Activated CD4-positive, alpha-beta T cell treated with anti-CD3 and anti-CD28 coated beads, Interleukin-2, amount 10 ng/mL, durations not matched to agents 24 days and 14 days (primary cell): ENCODE results near the gene MEGF11. TPM values are rescaled to one million over a fixed set of nuclear protein-coding genes. Genes with fewer than 3 reads are reported as not detected.

Experiments
- DNase-seq: peaks from one replicate; pipeline ENCODE4 v3.0.0; 2022
- H3K27ac Mint-ChIP-seq: one replicate; pipeline ENCODE4 v1.8.0; 2022; ENCODE audit warnings: mild to moderate bottlenecking, mixed read lengths
- H3K27me3 Mint-ChIP-seq: one replicate; pipeline ENCODE4 v1.8.0; 2022; ENCODE audit warnings: mixed read lengths
- H3K36me3 Mint-ChIP-seq: one replicate; pipeline ENCODE4 v1.8.0; 2022; ENCODE audit warnings: low read depth, mild to moderate bottlenecking, mixed read lengths
- H3K4me1 Mint-ChIP-seq: one replicate; pipeline ENCODE4 v1.8.0; 2021; ENCODE audit warnings: mixed read lengths
- H3K4me3 Mint-ChIP-seq: one replicate; pipeline ENCODE4 v1.8.0; 2022; ENCODE audit warnings: mild to moderate bottlenecking, moderate library complexity, mixed read lengths
- H3K9me3 Mint-ChIP-seq: one replicate; pipeline ENCODE4 v1.8.0; 2021; ENCODE audit warnings: mixed read lengths
- intact Hi-C: fragments of 100-400 bp; cut with micrococcal nuclease; formaldehyde crosslinking; loops from one replicate; pipeline ENCODE4 v1.15.1; 2023
- total RNA-seq: library from RNA; stranded (reverse); gene quantifications from 2 replicates; pipeline ENCODE4 v1.2.3, GENCODE V29; 2022

The MEGF11 gene
- total RNA-seq, 1 donor from 2014 or later, result not detected

DNA sequence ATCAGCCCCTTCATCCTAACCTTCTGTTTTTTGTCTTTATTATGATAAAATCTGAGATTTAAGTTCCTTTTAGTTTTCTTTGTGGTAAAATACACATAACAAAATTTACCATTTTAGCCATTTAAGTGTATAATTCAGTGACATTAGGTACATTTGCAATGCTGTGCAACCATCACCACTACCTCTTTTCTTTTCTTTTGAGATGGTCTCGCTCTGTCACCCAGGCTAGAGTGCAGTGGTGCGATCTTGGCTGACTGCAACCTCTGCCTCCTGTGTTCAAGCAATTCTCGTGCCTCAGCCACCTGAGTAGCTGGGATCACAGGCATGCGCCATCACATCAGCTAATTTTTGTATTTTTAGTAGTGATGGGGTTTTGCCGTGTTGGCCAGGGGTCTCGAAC is 390.4 kb downstream of the MEGF11 start:
- Mint-ChIP-seq H3K4me3 (no peak overlapping the region), H3K9me3 (no peaks in the 10 kb centered on the region), H3K36me3 (no peaks in the 10 kb centered on the region), H3K27ac (no peak overlapping the region), H3K27me3 (peaks cover 7% of the 10 kb centered on the region), H3K4me1 (peaks cover 7% of the 10 kb centered on the region)
- intact Hi-C loops, result loop anchor here (10.0 kb wide), 2 partner anchors 222 to 432 kb away; partner anchors contain the start of gene DIS3L
- no peak for DNase-seq

GRCh38 chr15:65862682-65863081 is 390.9 kb downstream of the MEGF11 start:
- peaks cover 9% of the 10 kb centered on the region for H3K4me1 Mint-ChIP-seq
- no peak overlapping the region for H3K27ac Mint-ChIP-seq
- no peaks in the 10 kb centered on the region for H3K36me3 Mint-ChIP-seq
- DNase-seq, result peak; percentile 90
- no peaks in the 10 kb centered on the region for H3K9me3 Mint-ChIP-seq
- H3K4me3 Mint-ChIP-seq, result no peak overlapping the region
- peaks cover 7% of the 10 kb centered on the region for H3K27me3 Mint-ChIP-seq
- intact Hi-C loops, result loop anchor here (10.0 kb wide), 2 partner anchors 222 to 432 kb away; partner anchors contain the start of gene DIS3L

DNA sequence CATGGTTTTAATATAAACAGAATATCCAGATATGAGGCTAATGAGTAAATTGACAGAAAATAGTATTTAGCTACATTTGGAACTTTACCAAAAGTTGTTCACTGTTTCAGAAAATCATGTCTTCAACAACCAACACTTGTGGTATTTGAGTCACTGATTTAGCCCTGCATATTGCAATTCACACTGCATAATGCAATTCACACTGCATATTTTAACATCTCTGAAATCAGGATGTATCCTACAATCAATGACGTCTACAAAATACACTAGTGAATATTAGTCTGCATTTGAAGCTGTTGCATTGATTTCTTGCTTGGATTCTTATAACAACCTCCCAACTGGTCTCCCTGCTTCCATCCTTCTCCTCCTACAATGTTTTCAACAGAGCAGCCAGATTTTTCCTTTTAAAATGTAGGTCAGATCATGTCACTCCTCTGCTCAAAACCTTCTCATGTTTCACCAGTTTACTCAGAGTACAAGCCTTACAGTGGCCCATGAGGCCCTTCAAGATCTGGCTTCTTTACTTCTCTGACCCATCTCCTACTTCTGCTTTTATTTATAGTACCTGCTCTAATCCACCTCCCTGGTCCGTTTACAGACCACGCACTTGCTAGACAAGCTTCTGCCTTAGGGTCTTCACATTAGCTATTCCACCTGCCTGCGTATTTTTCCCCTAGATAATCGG is 395.7 kb downstream of the MEGF11 start:
- Mint-ChIP-seq H3K4me3 (no peak overlapping the region), H3K27me3 (peaks cover 9% of the 10 kb centered on the region), H3K9me3 (no peaks in the 10 kb centered on the region), H3K27ac (no peak overlapping the region), H3K36me3 (no peaks in the 10 kb centered on the region), H3K4me1 (peaks cover 11% of the 10 kb centered on the region)
- intact Hi-C loops, result loop anchor here (1.0 kb wide), 1 partner anchor 220 kb away; no protein-coding TSS in a partner anchor
- DNase-seq, result no peak

- Mint-ChIP-seq H3K4me1 (peaks cover 6% of the 10 kb centered on the region), H3K9me3 (no peaks in the 10 kb centered on the region), H3K36me3 (no peaks in the 10 kb centered on the region), H3K4me3 (no peak overlapping the region), H3K27ac (peak overlapping the region; percentile 44), H3K27me3 (peaks cover 9% of the 10 kb centered on the region)
- intact Hi-C loops, result loop anchor here (1.0 kb wide), 1 partner anchor 219 kb away; no protein-coding TSS in a partner anchor
- peak; percentile 95 for DNase-seq
Observed at GRCh38 chr15:65856821-65857455, 396.6 kb downstream of the MEGF11 start.

DNA sequence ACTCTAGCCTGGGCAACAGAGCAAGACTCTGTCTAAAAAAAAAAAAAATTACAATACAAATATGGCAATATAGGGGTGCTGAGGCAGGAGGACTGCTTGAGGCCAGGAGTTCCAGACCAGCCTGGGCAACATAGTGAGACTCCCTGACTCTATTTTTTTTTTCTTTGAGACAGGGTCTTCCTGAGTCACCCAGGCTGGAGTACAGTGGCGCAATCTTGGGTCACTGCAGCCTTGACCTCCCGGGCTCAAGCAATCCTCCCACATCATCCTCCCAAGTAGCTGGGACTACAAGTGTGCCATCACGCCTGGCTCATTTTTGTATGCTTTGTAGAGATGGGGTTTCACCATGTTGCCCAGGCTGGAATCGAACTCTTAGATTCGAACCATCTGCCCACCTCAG is 401.6 kb downstream of the MEGF11 start:
- H3K4me3 Mint-ChIP-seq, result no peak overlapping the region
- intact Hi-C loops, result no loop called here
- DNase-seq, result no peak
- peaks cover 1% of the 10 kb centered on the region for H3K4me1 Mint-ChIP-seq
- no peaks in the 10 kb centered on the region for H3K36me3 Mint-ChIP-seq
- H3K9me3 Mint-ChIP-seq, result no peaks in the 10 kb centered on the region
- peaks cover 6% of the 10 kb centered on the region for H3K27me3 Mint-ChIP-seq
- no peak overlapping the region for H3K27ac Mint-ChIP-seq

GRCh38 chr15:65847989-65848388 is 405.6 kb downstream of the MEGF11 start:
- H3K27me3 Mint-ChIP-seq, result peaks cover 9% of the 10 kb centered on the region
- H3K4me1 Mint-ChIP-seq, result no peaks in the 10 kb centered on the region
- DNase-seq, result no peak
- intact Hi-C loops, result no loop called here
- no peaks in the 10 kb centered on the region for H3K36me3 Mint-ChIP-seq
- H3K4me3 Mint-ChIP-seq, result no peak overlapping the region
- no peak overlapping the region for H3K27ac Mint-ChIP-seq
- H3K9me3 Mint-ChIP-seq, result no peaks in the 10 kb centered on the region

DNA sequence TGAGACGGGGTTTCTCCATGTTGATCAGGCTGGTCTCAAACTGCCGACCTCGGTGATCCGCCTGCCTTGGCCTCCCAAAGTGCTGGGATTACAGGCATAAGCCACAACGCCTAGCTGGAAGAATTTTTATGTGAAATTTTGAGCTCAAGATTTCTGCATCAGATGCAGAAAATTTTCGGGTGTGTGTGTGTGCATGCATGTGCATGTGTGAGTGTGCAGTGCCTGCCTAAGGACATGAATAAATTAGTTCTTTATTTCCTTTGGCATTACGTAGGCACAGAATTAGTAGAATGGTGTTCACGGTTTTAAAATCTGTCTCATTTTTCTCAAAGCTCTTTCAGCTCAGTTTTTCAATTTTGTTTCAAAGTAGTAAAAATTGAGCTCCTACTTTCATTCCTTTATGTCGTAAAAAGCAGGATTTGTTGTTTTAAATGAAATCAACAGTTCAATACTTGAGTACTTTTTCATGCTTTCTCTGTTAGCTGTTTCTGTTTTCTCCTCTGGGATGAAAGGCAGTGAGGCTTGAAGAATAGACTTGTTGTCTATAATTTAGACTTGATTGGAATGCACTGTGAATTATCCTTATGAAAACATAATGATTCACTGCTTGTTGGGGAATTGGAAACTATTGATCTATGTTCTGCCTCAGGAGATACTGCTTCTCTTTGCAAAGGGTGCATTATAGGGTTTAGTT is 407.6 kb downstream of the MEGF11 start:
- no peak for DNase-seq
- intact Hi-C loops, result no loop called here
- no peaks in the 10 kb centered on the region for H3K4me1 Mint-ChIP-seq
- no peak overlapping the region for H3K27ac Mint-ChIP-seq
- no peak overlapping the region for H3K4me3 Mint-ChIP-seq
- no peaks in the 10 kb centered on the region for H3K9me3 Mint-ChIP-seq
- H3K36me3 Mint-ChIP-seq, result no peaks in the 10 kb centered on the region
- H3K27me3 Mint-ChIP-seq, result peaks cover 9% of the 10 kb centered on the region

Other genes starting within 250 kb of the MEGF11 start
- gene DIS3L, start 39.8 kb upstream of the MEGF11 start, total RNA-seq, result 48.6 and 57.2 TPM in 2 replicates
- gene TIPIN, start 102.9 kb upstream of the MEGF11 start, total RNA-seq, result 56.2 and 60.0 TPM in 2 replicates
- 98.9 and 106 TPM in 2 replicates for gene MAP2K1, start 133.2 kb upstream of the MEGF11 start, total RNA-seq
- 33.5 and 33.9 TPM in 2 replicates for gene SNAPC5, start 244.0 kb upstream of the MEGF11 start, total RNA-seq